ENCODE results near the gene STRN.

STRN gene

DNA sequence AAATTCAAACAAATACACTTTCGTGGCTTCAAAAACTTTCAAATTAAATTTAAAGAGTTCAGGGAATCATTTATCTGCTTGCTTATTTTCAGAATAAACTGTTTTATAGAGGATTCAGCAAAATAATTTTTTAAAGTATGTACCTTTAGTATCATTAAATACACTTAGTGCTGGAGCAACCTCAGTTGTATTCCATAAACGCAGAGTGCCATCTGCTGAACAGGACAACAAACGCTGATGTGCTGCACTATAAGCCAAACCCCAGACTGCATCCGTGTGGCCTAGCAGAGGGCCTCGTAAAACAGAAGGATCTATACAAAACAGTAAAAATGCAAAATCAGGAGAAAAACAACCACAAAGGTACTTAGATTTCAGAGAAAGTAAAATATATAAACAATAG is 108.6 kb downstream of the STRN start:
- Histone ChIP-seq H3K36me3 (ENCODE audit: insufficient read depth, low read length) (peaks cover 26% of the 10 kb centered on the region; the same call in 1 of the 2 replicates), H3K4me3 (ENCODE audit: low read depth, low read length, poor library complexity, severe bottlenecking) (no peak overlapping the region), H3K4me2 (ENCODE audit: low read length) (no peak overlapping the region), H4K20me1 (ENCODE audit: insufficient read depth, low read length) (no peaks in the 10 kb centered on the region), H3K4me1 (ENCODE audit: insufficient read depth, low read length, severe bottlenecking) (no peaks in the 10 kb centered on the region), H3K79me2 (ENCODE audit: insufficient read depth, low read length) (no peaks in the 10 kb centered on the region), H3K9me3 (ENCODE audit: low read length) (no peaks in the 10 kb centered on the region), H2AFZ (ENCODE audit: low read length) (no peak overlapping the region), H3K27ac (ENCODE audit: low read depth, low read length, poor library complexity, severe bottlenecking) (no peak overlapping the region), H3K27me3 (ENCODE audit: insufficient read depth, low read length) (no peaks in the 10 kb centered on the region), H3F3A (ENCODE audit: insufficient read depth, low read length) (no peaks in the 10 kb centered on the region), H3K9ac (ENCODE audit: low read length) (no peak overlapping the region), H3K9me2 (ENCODE audit: low read depth, low read length) (no peaks in the 10 kb centered on the region)
- TF ChIP-seq, protein P1, sequence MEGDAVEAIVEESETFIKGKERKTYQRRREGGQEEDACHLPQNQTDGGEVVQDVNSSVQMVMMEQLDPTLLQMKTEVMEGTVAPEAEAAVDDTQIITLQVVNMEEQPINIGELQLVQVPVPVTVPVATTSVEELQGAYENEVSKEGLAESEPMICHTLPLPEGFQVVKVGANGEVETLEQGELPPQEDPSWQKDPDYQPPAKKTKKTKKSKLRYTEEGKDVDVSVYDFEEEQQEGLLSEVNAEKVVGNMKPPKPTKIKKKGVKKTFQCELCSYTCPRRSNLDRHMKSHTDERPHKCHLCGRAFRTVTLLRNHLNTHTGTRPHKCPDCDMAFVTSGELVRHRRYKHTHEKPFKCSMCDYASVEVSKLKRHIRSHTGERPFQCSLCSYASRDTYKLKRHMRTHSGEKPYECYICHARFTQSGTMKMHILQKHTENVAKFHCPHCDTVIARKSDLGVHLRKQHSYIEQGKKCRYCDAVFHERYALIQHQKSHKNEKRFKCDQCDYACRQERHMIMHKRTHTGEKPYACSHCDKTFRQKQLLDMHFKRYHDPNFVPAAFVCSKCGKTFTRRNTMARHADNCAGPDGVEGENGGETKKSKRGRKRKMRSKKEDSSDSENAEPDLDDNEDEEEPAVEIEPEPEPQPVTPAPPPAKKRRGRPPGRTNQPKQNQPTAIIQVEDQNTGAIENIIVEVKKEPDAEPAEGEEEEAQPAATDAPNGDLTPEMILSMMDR (IDR thresholded peaks at IDR 0.05; ENCODE audit: low read length), result no peak
- TF ChIP-seq EZH2 (IDR thresholded peaks at IDR 0.05; ENCODE audit: borderline replicate concordance, low read length), result no peak

DNA sequence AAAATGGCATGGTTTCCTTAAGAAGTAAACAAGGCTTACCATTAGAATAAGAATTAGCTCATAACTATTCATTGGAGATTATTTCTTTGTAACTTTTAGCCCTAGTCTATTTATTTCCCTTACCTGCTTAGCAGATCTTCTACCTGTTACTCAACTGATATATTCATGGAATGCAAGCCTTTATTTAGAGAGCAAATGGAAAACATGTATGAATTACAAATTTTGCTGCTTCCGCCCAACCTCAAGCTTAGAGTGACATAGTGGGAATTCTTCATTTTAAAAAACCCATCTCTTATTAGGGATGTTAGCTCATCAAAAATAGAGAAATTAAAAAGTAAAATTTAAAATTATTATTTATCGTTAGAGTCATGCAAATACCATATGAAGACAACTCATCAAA is 110.9 kb downstream of the STRN start:
- Histone ChIP-seq H3K79me2 (ENCODE audit: insufficient read depth, low read length) (no peaks in the 10 kb centered on the region), H3K4me3 (ENCODE audit: low read depth, low read length, poor library complexity, severe bottlenecking) (no peak overlapping the region), H3K9me2 (ENCODE audit: low read depth, low read length) (no peaks in the 10 kb centered on the region), H3K27ac (ENCODE audit: low read depth, low read length, poor library complexity, severe bottlenecking) (no peak overlapping the region), H3K9ac (ENCODE audit: low read length) (no peak overlapping the region), H3K27me3 (ENCODE audit: insufficient read depth, low read length) (no peaks in the 10 kb centered on the region), H3K9me3 (ENCODE audit: low read length) (no peaks in the 10 kb centered on the region), H4K20me1 (ENCODE audit: insufficient read depth, low read length) (no peaks in the 10 kb centered on the region), H2AFZ (ENCODE audit: low read length) (no peak overlapping the region), H3K36me3 (ENCODE audit: insufficient read depth, low read length) (peaks cover 31% of the 10 kb centered on the region; the same call in 1 of the 2 replicates), H3K4me1 (ENCODE audit: insufficient read depth, low read length, severe bottlenecking) (no peaks in the 10 kb centered on the region), H3K4me2 (ENCODE audit: low read length) (no peak overlapping the region), H3F3A (ENCODE audit: insufficient read depth, low read length) (no peaks in the 10 kb centered on the region)
- TF ChIP-seq, protein P1 (IDR thresholded peaks at IDR 0.05; ENCODE audit: low read length), result no peak
- TF ChIP-seq EZH2 (IDR thresholded peaks at IDR 0.05; ENCODE audit: borderline replicate concordance, low read length), result no peak

DNA sequence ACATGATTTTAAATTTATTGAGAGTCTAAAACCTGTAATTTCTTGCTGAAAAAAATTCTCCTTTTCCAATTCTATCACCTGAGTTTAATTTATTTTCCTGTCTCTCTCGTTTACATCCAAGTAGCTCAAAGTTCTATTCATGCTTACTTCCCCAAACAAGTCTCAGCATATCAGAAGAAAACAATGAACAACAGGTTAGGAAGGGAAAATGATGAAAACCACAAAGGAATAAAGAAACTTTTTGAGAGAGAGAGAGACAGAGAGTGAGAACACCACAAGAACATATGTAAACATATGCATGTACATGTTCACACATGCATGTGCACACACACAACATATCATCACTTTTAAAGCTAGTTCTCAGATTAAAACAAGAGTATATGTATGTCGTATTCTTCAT is 112.1 kb downstream of the STRN start:
- Histone ChIP-seq H2AFZ (ENCODE audit: low read length) (no peak overlapping the region), H3K27ac (ENCODE audit: low read depth, low read length, poor library complexity, severe bottlenecking) (no peak overlapping the region), H3K4me2 (ENCODE audit: low read length) (no peak overlapping the region), H3K4me3 (ENCODE audit: low read depth, low read length, poor library complexity, severe bottlenecking) (no peak overlapping the region), H3K4me1 (ENCODE audit: insufficient read depth, low read length, severe bottlenecking) (no peaks in the 10 kb centered on the region), H3K9me3 (ENCODE audit: low read length) (no peaks in the 10 kb centered on the region), H3K9me2 (ENCODE audit: low read depth, low read length) (no peaks in the 10 kb centered on the region), H3K79me2 (ENCODE audit: insufficient read depth, low read length) (no peaks in the 10 kb centered on the region), H3K27me3 (ENCODE audit: insufficient read depth, low read length) (no peaks in the 10 kb centered on the region), H4K20me1 (ENCODE audit: insufficient read depth, low read length) (no peaks in the 10 kb centered on the region), H3K36me3 (ENCODE audit: insufficient read depth, low read length) (peaks cover 42% of the 10 kb centered on the region; the same call in 1 of the 2 replicates), H3F3A (ENCODE audit: insufficient read depth, low read length) (no peaks in the 10 kb centered on the region), H3K9ac (ENCODE audit: low read length) (no peak overlapping the region)
- TF ChIP-seq EZH2 (IDR thresholded peaks at IDR 0.05; ENCODE audit: borderline replicate concordance, low read length), result no peak
- TF ChIP-seq, protein P1 (IDR thresholded peaks at IDR 0.05; ENCODE audit: low read length), result no peak
